Measurements from ENCODE around the gene ARHGAP22.
A peak's percentile ranks its signal among the peaks of the same experiment; 100 is the strongest.
"Not testable (repeated sequence)": the region's sequence is repeated elsewhere in the genome, so short reads cannot be mapped to it uniquely, and the experiment has no call there.

The ARHGAP22 gene

DNA sequence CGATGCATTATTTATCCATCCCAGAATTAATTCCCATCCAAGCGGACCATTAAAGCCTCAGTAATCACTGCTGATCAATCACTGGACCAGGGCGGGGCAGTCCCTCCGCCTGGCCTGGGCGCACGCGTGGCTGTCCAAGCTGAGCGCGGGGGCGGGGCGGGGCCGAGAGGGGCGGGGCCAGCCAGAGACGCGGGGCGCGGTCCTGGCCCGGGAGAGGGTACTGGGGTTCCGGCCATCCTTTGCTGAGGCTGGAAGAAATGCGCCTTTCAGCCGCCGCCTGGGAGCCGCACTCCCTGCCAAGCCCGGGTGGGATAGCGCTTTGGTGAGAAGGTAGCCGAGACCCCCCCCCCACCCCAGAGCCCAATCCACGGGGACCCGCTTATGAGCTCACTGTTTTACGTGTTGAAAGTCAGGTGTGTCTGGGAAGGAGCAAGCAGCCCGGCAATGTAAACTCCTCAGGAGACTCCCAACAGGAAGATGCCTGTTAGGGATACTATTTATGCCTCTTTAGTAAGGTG is at the start of gene ARHGAP22:
Gene ARHGAP22 (minus strand): TSS at position 83 of the 518 bp plus-strand sequence. CDS start 277 bp downstream, outside the sequence.
- DNase-seq: peak; percentile 41

DNA sequence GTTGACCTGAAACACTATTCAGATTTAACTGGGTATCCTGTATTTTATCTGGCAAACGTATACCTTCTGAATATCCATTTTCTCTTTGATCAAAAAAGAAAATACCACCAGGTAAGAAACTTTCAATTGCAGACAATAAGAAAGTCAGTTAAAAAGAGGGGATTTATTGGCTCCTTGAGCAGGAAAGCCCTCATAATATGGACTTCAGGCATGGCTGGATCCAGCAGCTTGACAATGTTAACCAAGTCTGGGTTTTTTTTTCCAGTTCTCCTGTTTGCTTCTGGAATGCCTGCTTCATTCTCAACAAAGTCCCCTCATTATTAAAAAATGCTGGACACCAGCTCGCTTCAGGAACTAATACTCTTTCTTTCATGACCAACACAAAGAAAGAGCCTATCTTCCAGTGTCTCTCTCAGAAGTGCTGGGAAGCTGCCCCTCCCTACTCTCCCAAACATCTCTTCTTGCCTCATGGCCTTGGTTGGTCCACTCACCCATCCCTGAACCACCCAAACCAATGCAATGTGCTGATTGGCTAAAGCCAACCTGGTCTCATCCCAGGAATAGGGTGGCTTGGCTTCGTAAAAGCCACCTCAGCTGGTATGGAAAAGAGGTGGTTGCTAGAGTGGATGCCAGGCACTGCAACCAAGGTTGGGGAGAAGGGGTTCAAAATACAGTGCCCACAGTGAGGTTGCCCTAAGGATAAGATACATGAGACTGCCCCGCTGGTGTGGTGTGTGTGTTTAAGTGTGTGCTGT is 49.2 kb upstream of the ARHGAP22 start:
- DNase-seq: no peak

DNA sequence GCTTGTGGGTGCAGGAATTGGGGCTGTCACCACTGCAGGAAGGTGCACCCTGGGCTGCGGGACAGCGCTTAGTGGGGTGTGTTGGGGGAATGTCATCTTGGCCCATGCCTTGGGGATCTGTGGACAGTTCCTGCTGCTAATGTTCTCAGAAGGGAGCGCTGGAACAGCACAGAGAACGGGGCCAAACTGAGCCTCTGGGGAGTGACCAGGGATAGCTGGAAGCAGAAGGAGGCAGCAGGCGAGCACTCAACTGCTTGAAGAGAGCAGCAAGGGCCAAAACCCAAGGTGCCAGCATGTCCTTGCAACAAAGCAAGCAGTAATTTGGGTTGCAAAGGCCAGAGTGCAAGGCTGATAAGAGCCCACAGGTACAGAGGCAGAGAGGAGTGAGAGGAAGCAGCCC is 48.5 kb upstream of the ARHGAP22 start:
- DNase-seq: no peak

DNA sequence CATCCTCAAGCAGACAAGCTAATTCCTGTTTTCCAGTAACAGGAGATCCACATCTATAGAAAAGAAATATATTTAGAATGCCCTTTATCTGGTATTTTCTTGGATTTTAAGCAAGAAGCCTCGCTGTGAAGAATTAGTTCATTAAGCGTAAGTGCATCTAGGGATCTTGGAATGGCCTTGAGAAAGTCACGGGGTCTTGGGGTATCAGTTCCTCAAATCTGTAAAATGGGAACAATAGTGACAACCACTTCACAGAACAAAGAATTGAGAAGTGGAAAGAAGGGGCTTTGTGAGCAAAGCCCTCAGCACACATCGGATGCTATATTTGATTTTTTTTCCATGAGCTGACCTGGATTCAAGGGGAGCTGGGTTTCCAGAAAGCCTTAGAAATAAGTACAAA is 47.5 kb upstream of the ARHGAP22 start:
- DNase-seq: no peak

DNA sequence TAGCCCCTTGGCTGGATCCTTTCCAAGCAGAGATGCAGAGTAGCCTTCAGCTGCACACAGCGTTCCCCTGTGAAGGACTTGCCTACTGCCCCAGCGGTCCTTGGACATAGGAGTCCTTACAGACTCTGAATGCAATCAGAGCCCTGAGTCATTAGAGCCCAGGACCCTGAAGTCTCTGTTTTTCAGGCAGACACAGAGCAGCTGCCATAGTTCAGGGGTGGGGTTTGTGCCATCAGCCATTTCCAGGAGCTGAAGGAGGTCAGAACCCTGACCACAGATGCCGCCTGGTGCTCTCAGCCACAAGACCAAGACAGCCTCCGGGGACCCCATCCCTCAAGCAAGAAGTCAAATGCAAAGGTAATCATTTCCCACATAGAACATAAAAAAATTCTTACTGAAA is 47.0 kb upstream of the ARHGAP22 start:
- no peak for DNase-seq

DNA sequence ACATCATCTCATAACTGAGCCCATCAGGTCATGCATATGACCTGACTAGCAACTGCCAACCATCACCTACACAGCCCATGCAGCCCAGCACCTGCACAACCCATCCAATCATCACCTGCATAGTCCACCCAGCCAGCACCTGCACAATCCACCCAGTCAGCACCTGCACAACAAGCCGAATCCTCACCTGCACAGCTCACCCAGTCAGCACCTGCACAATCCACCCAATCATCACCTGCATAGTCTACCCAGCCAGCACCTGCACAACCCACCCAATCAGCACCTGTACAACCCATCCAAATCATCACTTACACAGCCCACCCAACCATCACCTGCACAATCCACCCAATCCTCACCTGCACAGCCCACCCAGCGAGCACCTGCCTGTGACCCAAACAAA is 46.4 kb upstream of the ARHGAP22 start:
- no peak for DNase-seq

- DNase-seq: no peak
These were observed 44.6 kb upstream of the ARHGAP22 start for GRCh38 chr10:48649349-48649944.

- DNase-seq: no peak
These were observed 43.5 kb upstream of the ARHGAP22 start for GRCh38 chr10:48648172-48648942.

DNA sequence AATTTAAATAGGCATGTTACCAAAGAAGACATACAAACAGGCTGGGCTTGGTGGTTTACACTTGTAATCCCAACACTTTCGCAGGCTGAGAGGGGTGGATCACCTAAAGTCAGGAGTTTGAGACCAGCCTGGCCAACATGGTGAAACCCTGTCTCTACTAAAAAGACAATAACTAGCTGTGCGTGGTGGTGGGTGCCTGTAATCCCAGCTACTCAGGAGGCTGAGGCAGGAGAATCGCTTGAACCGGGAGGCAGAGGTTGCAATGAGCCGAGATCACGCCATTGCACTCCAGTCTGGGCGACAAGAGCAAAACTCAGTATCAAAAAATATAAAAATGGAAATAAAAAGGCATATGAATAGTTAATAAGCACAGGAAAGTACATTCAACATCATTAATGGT is 42.2 kb upstream of the ARHGAP22 start:
- not testable (repeated sequence) for DNase-seq

DNA sequence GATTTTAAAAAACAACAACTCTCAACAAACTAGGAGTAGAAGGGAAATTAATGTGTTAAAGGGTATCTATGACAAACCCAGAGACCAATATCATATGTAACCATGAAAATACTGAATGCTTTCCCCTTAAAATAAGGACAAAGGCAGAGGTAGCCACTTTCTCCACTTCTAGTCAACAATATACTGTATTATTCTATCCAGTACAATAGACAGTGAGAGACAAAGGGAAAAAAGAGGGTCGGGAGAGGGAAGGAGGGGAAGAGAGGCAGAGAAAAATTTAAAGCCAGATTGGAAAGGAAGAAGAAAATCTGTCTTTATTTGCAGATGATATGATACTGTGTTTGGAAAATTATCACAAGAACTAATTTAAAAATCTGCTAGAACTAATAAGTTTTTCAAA is 40.7 kb upstream of the ARHGAP22 start:
- DNase-seq: no peak

- DNase-seq: not testable (repeated sequence)
These were observed 36.3 kb upstream of the ARHGAP22 start for GRCh38 chr10:48641099-48641690.

GRCh38 chr10:48640326-48640725 is 35.5 kb upstream of the ARHGAP22 start:
- no peak for DNase-seq

DNA sequence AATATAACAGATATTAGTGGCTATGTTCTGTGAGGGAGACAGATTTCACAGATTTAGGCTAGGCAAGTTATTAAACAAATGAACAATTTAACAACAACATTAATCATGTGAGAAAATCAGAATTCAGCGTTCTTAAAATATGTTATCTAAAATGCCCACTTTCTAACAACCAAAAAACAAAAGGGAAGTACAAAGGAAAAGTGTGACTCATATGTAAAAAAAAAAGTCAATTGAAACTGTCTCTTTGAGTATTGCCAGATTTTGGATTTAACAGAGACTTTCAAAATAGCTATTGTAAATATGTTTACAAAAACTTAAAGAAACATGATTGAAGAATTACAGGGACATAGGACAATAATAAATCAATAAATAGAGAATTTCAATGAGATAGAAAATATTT is 34.8 kb upstream of the ARHGAP22 start:
- DNase-seq: no peak

- no peak for DNase-seq
These were observed 34.1 kb upstream of the ARHGAP22 start for GRCh38 chr10:48638739-48639527.

DNA sequence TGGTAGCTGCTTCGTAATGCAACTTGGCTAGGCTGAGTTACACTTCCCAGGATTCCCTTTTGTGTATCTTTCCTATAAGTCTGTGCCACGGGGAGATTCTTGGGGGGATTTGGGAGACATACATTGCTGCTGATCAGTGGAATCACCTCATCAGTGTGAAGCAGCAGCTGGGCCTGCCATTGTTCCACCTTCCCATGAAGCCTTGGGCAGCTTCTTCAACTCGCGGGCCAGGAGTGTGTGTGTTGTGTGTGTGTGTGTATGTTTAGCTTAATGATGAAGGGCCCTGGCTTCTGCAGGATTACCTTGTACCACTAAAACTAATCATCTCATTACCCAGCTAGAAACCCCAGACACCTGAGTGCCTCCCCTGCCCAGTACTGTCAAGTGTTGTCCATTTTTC is 33.3 kb upstream of the ARHGAP22 start:
- DNase-seq: no peak

GRCh38 chr10:48636901-48637300 is 32.0 kb upstream of the ARHGAP22 start:
- no peak for DNase-seq

- no peak for DNase-seq
These were observed 31.4 kb upstream of the ARHGAP22 start for GRCh38 chr10:48636231-48636630.

DNA sequence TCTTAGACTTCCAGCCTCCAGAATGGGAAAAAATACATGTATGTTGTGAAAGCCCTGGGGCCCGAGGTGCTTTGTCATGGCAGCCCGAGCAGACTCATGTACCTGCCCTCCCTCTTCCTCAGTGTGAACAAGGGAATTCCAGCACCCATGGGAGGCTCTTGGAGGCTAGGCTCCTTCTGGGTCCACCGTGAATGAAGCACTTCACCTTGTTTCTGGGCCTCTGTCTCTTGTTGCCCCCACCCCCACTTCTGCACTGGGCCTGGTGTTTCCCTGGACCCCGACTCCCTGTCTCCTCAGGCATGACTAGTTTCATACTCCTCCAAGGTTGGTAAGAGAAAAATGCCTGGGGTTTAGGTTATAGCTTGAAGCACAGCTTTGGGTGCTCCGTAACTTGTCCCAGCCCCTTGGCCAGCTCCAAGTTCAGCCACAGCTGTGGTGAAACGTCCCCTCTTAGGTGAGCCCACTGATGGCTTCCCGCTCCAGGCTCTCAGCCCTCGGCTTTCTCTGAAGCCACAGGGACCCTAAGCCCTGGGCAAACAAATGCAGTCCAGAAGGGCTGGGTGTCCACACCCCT is 30.2 kb upstream of the ARHGAP22 start:
- DNase-seq: no peak

DNA sequence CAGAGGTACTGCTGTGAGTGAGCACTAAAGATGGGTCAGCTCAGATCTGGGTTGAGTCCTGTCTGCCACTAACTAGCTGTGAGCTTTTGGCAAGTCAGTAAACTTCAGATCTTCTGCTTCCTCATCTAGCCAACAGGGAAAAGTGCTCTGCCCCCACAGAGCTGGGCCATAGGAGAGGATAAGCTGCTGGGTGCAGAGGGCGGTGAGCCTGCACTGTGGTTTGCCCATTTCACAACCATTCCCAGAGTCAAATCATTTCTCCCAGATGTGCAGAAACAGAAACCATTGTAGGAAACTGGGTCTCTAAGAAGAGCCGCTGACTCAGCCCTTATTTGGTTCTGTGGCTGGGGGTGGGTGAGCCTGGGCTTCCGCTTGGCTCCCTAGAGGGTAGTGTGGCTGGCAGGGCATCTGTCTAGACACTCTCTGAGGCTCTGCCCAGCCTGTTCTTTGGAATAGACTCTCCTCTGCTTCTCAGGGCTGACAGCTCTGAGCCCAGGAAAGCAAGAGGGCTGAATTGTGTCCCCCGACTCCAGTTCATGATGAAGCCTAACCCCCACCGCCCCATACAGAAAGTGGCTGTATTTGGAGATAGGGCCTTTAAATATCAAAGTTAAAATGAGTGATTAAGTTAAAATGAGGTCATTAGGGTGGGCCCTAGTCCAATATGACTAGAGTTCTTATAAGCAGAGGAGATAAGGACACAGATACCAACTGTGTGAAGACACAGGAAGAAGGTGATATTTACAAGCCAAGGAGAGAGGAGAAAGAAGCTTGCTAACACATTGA is 29.5 kb upstream of the ARHGAP22 start:
- peak; percentile 78 for DNase-seq

- DNase-seq: no peak
These were observed 28.7 kb upstream of the ARHGAP22 start for GRCh38 chr10:48633381-48634197.

Data from fibroblast of skin of right biceps (primary cell).